ENCODE measurements around the gene ESYT3.
A peak's percentile ranks its signal among the peaks of the same experiment; 100 is the strongest.

The ESYT3 gene

DNA sequence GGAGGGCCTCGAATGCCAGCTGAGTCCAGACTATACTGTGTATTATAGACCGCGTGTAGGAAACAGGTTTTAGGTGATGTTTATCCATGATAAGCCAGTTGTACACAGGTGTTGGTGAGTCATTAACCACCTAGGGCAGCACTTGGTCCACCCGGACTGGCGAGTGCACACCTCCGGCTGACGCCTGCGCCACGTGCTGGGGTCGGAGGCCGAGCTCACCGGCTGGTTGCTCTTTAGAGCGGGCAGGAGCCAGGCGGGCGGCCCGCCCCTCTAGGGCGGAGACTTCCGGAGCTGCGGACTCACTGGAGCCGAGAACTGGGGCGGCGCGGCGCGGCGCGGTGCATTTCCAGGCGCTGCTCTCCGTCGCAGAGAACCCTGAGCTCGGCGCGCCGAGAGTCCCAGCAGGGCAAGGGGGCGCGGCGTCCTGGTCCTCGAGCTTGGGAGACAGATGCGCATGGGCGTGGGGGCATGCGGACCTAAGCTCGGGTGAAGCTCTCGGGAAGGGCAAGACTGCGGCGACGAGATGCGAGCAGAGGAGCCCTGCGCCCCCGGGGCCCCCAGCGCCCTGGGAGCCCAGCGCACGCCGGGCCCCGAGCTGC, at the start of gene ESYT3:
Gene ESYT3 (plus strand): TSS at position 341 of the 599 bp plus-strand sequence. CDS start 183 bp downstream, at position 524.
- peak; percentile 52 for DNase-seq

- DNase-seq = no peak
Measured at GRCh38 chr3:138384976-138385375, 49.4 kb upstream of the ESYT3 start.

- no peak for DNase-seq
Measured at GRCh38 chr3:138389144-138389601, 45.2 kb upstream of the ESYT3 start.

DNA sequence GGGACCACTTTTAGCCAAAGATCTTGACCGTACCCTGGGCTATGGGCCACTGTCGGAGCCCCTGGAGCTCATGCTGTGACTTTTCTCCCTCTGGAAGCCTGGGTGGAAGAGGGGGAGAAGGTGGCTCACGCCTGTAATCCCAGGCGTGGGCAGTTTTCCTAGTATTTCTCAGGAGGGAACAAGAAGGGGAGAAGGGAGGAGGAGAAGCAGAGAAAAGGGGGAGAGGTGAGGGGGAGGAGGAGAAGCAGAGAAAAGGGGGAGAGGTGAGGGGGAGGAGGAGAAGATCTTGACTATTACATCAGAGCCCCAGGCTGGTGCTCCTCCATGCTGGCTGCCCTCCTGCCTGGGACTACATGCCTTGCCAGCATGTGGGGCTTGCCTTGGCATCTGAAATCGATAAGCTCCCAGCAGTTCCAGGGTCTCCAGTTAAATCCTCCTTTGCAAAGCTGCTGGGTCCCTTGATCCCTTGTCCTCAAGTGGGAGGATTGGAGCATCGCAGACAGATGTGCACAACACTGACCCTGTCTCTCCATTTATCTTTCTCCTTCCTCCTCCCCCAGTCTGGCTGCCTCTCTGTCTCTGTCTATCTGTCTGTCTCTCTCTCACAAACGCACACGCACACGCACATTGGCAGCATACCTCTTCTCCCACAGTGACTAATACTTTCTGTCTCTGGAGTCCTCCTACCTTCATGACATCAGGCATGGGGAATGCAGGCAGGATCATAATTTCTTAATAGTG, 44.4 kb upstream of the ESYT3 start:
- no peak for DNase-seq

DNA sequence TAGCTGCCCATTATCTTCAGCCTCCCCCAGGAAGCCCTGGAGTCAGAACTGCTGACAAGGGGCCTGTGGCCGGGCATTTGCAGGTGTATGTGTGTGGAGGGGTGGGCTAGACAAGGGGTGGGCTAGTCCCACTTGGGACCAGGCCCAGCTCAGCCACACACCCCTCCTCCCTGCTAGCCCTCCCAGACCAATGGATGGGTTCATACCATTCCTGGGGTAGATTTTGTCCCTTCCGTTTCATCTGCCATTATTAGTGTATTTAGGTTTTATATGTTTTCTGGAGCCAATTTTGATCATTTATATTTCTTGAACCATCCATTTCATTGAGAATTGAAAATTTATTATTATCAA, 43.9 kb upstream of the ESYT3 start:
- DNase-seq = no peak

- DNase-seq = no peak
Measured at GRCh38 chr3:138394156-138394555, 40.3 kb upstream of the ESYT3 start.

DNA sequence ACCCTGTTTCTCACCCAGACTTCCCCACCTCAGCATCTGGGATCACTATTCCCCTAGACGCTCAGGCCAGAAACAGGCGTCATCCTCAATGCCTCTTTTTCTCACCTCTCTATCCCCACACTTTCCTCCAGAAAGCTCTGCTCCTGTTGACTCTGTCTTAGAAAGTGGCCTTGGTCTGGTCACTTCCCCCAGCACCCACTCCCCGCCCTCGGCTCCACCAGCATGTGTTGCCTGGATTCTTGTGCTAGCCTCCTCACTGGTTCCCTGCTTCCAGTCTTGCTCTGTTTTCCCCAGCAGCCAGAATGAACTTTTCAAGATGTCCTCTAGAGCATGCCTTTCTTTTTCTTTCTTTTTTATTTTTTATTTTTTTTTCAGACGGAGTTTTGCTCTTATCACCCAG, 39.7 kb upstream of the ESYT3 start:
- no peak for DNase-seq

GRCh38 chr3:138395865-138396751, 38.3 kb upstream of the ESYT3 start:
- DNase-seq = no peak

- DNase-seq = no peak
Measured at GRCh38 chr3:138396752-138397410, 37.5 kb upstream of the ESYT3 start.

DNA sequence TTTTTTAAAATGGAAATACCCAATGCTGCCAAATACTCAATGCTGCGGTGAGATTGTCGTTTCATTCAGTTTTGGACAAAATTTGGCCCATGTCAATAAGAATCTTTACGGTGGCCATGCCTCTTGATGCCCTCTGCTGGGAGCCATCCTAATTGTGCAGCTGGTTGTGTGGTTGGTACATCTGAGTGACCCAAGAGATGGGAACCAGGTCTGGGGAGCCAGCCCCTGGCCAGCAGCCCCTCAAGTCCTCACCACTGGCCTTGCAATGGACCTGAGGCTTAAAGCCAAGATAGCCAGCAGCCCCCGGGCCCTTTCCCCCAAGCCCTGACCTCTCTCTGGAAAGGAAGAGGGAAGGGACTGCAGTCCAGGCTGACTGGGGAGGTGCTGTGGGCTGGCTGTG, 36.4 kb upstream of the ESYT3 start:
- DNase-seq = no peak

- DNase-seq = peak; percentile 73
Measured at GRCh38 chr3:138398791-138399575, 35.4 kb upstream of the ESYT3 start.

- DNase-seq = peak; percentile 34
Measured at GRCh38 chr3:138399766-138400165, 34.6 kb upstream of the ESYT3 start.

GRCh38 chr3:138400651-138401070, 33.8 kb upstream of the ESYT3 start:
- DNase-seq = no peak

DNA sequence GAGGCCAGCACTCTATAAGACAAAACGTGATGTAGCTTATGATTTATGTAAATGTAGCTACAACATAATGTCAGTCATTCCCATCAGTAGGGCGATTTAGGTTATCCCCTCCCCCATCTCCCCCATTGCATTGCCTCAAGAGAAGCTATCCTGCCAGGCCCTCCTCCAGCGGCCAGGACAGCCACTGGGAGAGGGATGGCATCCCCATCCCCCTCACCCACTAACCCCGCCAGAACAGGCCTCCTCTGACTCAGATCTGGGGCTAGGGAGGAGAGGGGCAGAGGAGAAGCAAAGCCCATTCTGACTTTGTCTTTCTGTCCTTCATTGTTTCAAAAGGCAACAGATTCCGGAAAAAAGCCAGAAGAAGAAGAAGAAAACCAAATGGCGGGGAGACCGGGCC, 32.6 kb upstream of the ESYT3 start:
- DNase-seq = no peak

GRCh38 chr3:138404121-138404520, 30.3 kb upstream of the ESYT3 start:
- DNase-seq = no peak

DNA sequence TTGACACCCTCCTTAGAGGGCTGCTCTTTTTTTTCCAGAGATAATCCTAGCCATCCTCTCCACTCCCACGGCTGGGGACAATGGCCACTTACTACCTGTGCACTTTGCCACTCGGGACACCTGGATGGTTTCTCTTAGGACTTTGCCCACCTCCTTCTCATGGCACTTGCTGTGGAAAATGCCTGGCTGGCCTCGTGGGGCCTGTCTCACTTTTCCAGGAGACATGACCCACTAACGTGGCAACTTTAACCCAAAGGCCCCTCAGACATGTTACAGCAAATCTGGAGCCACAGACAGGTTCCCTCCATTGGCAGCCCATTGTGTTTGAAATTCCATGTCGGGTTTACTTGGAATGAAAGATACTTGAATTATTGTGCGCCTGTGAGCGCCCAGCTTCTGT, 29.4 kb upstream of the ESYT3 start:
- DNase-seq = no peak

GRCh38 chr3:138405486-138405885, 28.9 kb upstream of the ESYT3 start:
- no peak for DNase-seq

DNA sequence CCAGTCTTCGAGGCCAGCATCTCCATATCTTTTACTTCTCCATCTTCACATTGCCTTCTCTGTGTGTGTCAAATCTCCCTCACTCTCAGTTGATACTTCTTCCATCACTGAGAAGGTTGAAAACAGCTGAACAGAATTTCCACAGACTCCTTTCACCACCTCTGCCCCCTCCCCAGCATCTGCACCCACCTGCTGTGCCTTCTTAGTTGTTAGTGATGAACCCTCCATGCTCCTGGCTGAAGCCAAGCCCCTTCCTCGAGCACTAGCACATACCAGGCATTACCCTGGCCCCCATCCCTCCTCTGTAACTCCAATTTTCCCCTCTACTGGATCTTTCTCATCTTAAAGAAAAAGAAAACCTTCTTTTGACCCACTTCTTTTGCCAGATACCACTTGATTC, 27.8 kb upstream of the ESYT3 start:
- DNase-seq = no peak

- no peak for DNase-seq
Measured at GRCh38 chr3:138407236-138407907, 27.0 kb upstream of the ESYT3 start.

DNA sequence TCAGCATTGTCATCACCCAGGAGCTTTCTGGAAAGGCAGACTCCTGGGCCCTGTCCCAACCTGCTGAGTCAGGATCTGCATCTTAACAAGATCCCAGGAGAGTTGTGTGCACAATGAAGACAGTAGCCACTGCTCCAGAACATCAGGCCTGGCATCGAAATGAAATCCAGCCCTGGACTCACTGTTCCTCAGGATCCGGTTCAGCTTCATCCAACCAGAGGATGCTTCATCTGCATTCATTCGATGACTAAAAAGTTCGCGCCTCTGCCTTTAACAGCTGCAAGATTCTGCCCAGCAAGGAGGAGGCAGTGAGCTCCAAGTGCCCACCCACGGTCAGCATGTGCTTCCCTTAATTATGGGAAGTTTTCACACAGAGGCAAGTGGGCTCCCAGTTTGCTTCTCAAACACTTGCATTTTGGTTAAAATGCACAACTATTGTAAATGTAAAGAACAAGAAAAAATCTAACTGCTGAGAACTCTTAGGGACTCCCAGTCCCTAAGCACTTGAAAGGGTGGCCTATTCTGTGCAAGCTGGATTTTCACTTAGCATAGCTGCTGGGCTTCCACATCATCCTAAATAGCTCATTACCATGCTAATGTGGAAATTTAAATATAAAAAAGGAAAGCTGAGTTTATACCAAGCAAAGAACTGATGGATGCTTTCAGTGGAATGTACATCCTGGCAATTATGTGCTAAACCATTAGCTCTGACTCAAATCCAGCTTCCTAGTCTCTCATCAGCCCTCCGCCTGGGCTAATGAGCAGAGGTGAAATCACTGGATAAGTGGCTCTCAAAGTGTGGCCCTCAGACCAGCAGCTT, 25.5 kb upstream of the ESYT3 start:
- no peak for DNase-seq
